ENCODE data around the gene WDFY2. TPM values are rescaled to one million over a fixed set of nuclear protein-coding genes. Genes with fewer than 3 reads are reported as not detected.

The WDFY2 gene
- total and polyA plus RNA-seq, 5 donors from 2014 or later, result 4.0 to 26.2 (median 4.9) TPM

GRCh38 chr13:51793570-51794271 lies 209.5 kb downstream of the WDFY2 start:
- Mint-ChIP-seq H3K27me3 (no peaks in the 10 kb centered on the region), H3K4me1 (peaks cover 6 to 14% (median 10%) of the 10 kb centered on the region in 4 donors), H3K9me3 (no peaks in the 10 kb centered on the region), H3K27ac (peak overlapping the region in 2 of 3 donors; percentile 46 to 71), H3K4me3 (no peak overlapping the region), H3K36me3 (peaks cover 37% of the 10 kb centered on the region)
- ATAC-seq (ENCODE audit: low read depth in 2 of 2) (peak in 1 of 2 donors; percentile 41), DNase-seq (peak in 1 of 3 donors; percentile 45)
- H3K27me3 ChIP-seq (ENCODE audit: control insufficient read depth, insufficient read depth, low read length), result no peaks in the 10 kb centered on the region
- H3K4me3 ChIP-seq (ENCODE audit: low read depth, low read length), result no peak overlapping the region
- H3K27ac ChIP-seq (ENCODE audit: insufficient read depth, low read length, poor library complexity, severe bottlenecking), result no peak overlapping the region
- H3K9me3 ChIP-seq (ENCODE audit: control insufficient read depth in 2 of 2, low read length in 2 of 2), result no peaks in the 10 kb centered on the region
- no peaks in the 10 kb centered on the region for H3K4me1 ChIP-seq (ENCODE audit: control insufficient read depth, insufficient read depth, low read length, poor library complexity, severe bottlenecking)
- peaks cover 36% of the 10 kb centered on the region for H3K36me3 ChIP-seq (ENCODE audit: control insufficient read depth, insufficient read depth, low read length)

GRCh38 chr13:51794964-51795363 lies 210.7 kb downstream of the WDFY2 start:
- H3K4me1 ChIP-seq (ENCODE audit: control insufficient read depth, insufficient read depth, low read length, poor library complexity, severe bottlenecking), result no peaks in the 10 kb centered on the region
- Mint-ChIP-seq H3K4me3 (no peak overlapping the region), H3K9me3 (no peaks in the 10 kb centered on the region), H3K27me3 (no peaks in the 10 kb centered on the region), H3K27ac (peak overlapping the region in 2 of 3 donors; percentile 71 to 73), H3K4me1 (peaks cover 4 to 14% (median 9%) of the 10 kb centered on the region in 4 donors), H3K36me3 (peaks cover 25% of the 10 kb centered on the region)
- H3K9me3 ChIP-seq (ENCODE audit: control insufficient read depth in 2 of 2, low read length in 2 of 2), result no peaks in the 10 kb centered on the region
- no peak overlapping the region for H3K27ac ChIP-seq (ENCODE audit: insufficient read depth, low read length, poor library complexity, severe bottlenecking)
- no peak overlapping the region for H3K4me3 ChIP-seq (ENCODE audit: low read depth, low read length)
- ATAC-seq (ENCODE audit: low read depth in 2 of 2), result no peak
- H3K27me3 ChIP-seq (ENCODE audit: control insufficient read depth, insufficient read depth, low read length), result no peaks in the 10 kb centered on the region
- H3K36me3 ChIP-seq (ENCODE audit: control insufficient read depth, insufficient read depth, low read length), result peaks cover 29% of the 10 kb centered on the region
- no peak for DNase-seq

- ATAC-seq (ENCODE audit: low read depth in 2 of 2) (no peak), DNase-seq (no peak)
- H3K27ac Mint-ChIP-seq, result peak overlapping the region in 2 of 3 donors; percentile 71
- Histone ChIP-seq H3K27me3 (ENCODE audit: control insufficient read depth, insufficient read depth, low read length) (no peaks in the 10 kb centered on the region), H3K9me3 (ENCODE audit: control insufficient read depth in 2 of 2, low read length in 2 of 2) (no peaks in the 10 kb centered on the region), H3K4me3 (ENCODE audit: low read depth, low read length) (no peak overlapping the region), H3K36me3 (ENCODE audit: control insufficient read depth, insufficient read depth, low read length) (peaks cover 28% of the 10 kb centered on the region), H3K4me1 (ENCODE audit: control insufficient read depth, insufficient read depth, low read length, poor library complexity, severe bottlenecking) (no peaks in the 10 kb centered on the region), H3K27ac (ENCODE audit: insufficient read depth, low read length, poor library complexity, severe bottlenecking) (no peak overlapping the region)
- peaks cover 4 to 17% (median 9%) of the 10 kb centered on the region in 4 donors for H3K4me1 Mint-ChIP-seq
- H3K9me3 Mint-ChIP-seq, result no peaks in the 10 kb centered on the region
- H3K4me3 Mint-ChIP-seq, result no peak overlapping the region
- no peaks in the 10 kb centered on the region for H3K27me3 Mint-ChIP-seq
- peaks cover 23% of the 10 kb centered on the region for H3K36me3 Mint-ChIP-seq
Measured at GRCh38 chr13:51795419-51795818, 211.2 kb downstream of the WDFY2 start.

GRCh38 chr13:51796546-51796945 lies 212.3 kb downstream of the WDFY2 start:
- Mint-ChIP-seq H3K9me3 (no peaks in the 10 kb centered on the region), H3K4me1 (peaks cover 6 to 19% (median 10%) of the 10 kb centered on the region in 4 donors), H3K4me3 (no peak overlapping the region), H3K27me3 (no peaks in the 10 kb centered on the region), H3K36me3 (peaks cover 19% of the 10 kb centered on the region), H3K27ac (peak overlapping the region in 1 of 3 donors; percentile 71)
- DNase-seq (no peak), ATAC-seq (ENCODE audit: low read depth in 2 of 2) (no peak)
- no peaks in the 10 kb centered on the region for H3K9me3 ChIP-seq (ENCODE audit: control insufficient read depth in 2 of 2, low read length in 2 of 2)
- no peak overlapping the region for H3K27ac ChIP-seq (ENCODE audit: insufficient read depth, low read length, poor library complexity, severe bottlenecking)
- peaks cover 27% of the 10 kb centered on the region for H3K36me3 ChIP-seq (ENCODE audit: control insufficient read depth, insufficient read depth, low read length)
- peaks cover 3% of the 10 kb centered on the region for H3K4me1 ChIP-seq (ENCODE audit: control insufficient read depth, insufficient read depth, low read length, poor library complexity, severe bottlenecking)
- H3K27me3 ChIP-seq (ENCODE audit: control insufficient read depth, insufficient read depth, low read length), result no peaks in the 10 kb centered on the region
- H3K4me3 ChIP-seq (ENCODE audit: low read depth, low read length), result no peak overlapping the region

GRCh38 chr13:51797664-51798488 lies 213.6 kb downstream of the WDFY2 start:
- Mint-ChIP-seq H3K4me1 (peaks cover 12 to 33% (median 21%) of the 10 kb centered on the region in 4 donors), H3K4me3 (peak overlapping the region in 1 of 4 donors; percentile 18), H3K27me3 (no peaks in the 10 kb centered on the region), H3K27ac (peak overlapping the region; percentile 38 to 86 (median 85)), H3K36me3 (peaks cover 13% of the 10 kb centered on the region), H3K9me3 (no peaks in the 10 kb centered on the region)
- Histone ChIP-seq H3K27me3 (ENCODE audit: control insufficient read depth, insufficient read depth, low read length) (no peaks in the 10 kb centered on the region), H3K9me3 (ENCODE audit: control insufficient read depth in 2 of 2, low read length in 2 of 2) (no peaks in the 10 kb centered on the region), H3K4me3 (ENCODE audit: low read depth, low read length) (no peak overlapping the region), H3K4me1 (ENCODE audit: control insufficient read depth, insufficient read depth, low read length, poor library complexity, severe bottlenecking) (peaks cover 16% of the 10 kb centered on the region), H3K36me3 (ENCODE audit: control insufficient read depth, insufficient read depth, low read length) (peaks cover 20% of the 10 kb centered on the region), H3K27ac (ENCODE audit: insufficient read depth, low read length, poor library complexity, severe bottlenecking) (no peak overlapping the region)
- peak; percentile 33 to 83 (median 71) for DNase-seq
- ATAC-seq (ENCODE audit: low read depth in 2 of 2), result peak; percentile 64 to 72

- Mint-ChIP-seq H3K27me3 (peaks cover 6% of the 10 kb centered on the region), H3K4me3 (peak overlapping the region in 1 of 4 donors; percentile 67), H3K27ac (peak overlapping the region in 1 of 3 donors; percentile 77), H3K9me3 (no peaks in the 10 kb centered on the region), H3K36me3 (peaks cover 3% of the 10 kb centered on the region), H3K4me1 (peaks cover 12 to 34% (median 23%) of the 10 kb centered on the region in 4 donors)
- H3K4me1 ChIP-seq (ENCODE audit: control insufficient read depth, insufficient read depth, low read length, poor library complexity, severe bottlenecking), result peaks cover 22% of the 10 kb centered on the region
- DNase-seq (no peak), ATAC-seq (ENCODE audit: low read depth in 2 of 2) (no peak)
- peaks cover 17% of the 10 kb centered on the region for H3K36me3 ChIP-seq (ENCODE audit: control insufficient read depth, insufficient read depth, low read length)
- H3K27me3 ChIP-seq (ENCODE audit: control insufficient read depth, insufficient read depth, low read length), result no peaks in the 10 kb centered on the region
- H3K27ac ChIP-seq (ENCODE audit: insufficient read depth, low read length, poor library complexity, severe bottlenecking), result no peak overlapping the region
- H3K4me3 ChIP-seq (ENCODE audit: low read depth, low read length), result no peak overlapping the region
- H3K9me3 ChIP-seq (ENCODE audit: control insufficient read depth in 2 of 2, low read length in 2 of 2), result no peaks in the 10 kb centered on the region
Measured at GRCh38 chr13:51799261-51799660, 215.0 kb downstream of the WDFY2 start.

GRCh38 chr13:51800486-51800885 lies 216.2 kb downstream of the WDFY2 start:
- H3K9me3 ChIP-seq (ENCODE audit: control insufficient read depth in 2 of 2, low read length in 2 of 2), result no peaks in the 10 kb centered on the region
- ATAC-seq (ENCODE audit: low read depth in 2 of 2) (no peak), DNase-seq (no peak)
- Mint-ChIP-seq H3K36me3 (no peaks in the 10 kb centered on the region), H3K4me1 (peaks cover 16 to 43% (median 34%) of the 10 kb centered on the region in 4 donors), H3K27me3 (peaks cover 6% of the 10 kb centered on the region), H3K9me3 (no peaks in the 10 kb centered on the region), H3K27ac (peak overlapping the region in 2 of 3 donors; percentile 75 to 77), H3K4me3 (peak overlapping the region in 1 of 4 donors; percentile 67)
- no peak overlapping the region for H3K27ac ChIP-seq (ENCODE audit: insufficient read depth, low read length, poor library complexity, severe bottlenecking)
- H3K27me3 ChIP-seq (ENCODE audit: control insufficient read depth, insufficient read depth, low read length), result no peaks in the 10 kb centered on the region
- peaks cover 8% of the 10 kb centered on the region for H3K36me3 ChIP-seq (ENCODE audit: control insufficient read depth, insufficient read depth, low read length)
- H3K4me3 ChIP-seq (ENCODE audit: low read depth, low read length), result no peak overlapping the region
- H3K4me1 ChIP-seq (ENCODE audit: control insufficient read depth, insufficient read depth, low read length, poor library complexity, severe bottlenecking), result peaks cover 33% of the 10 kb centered on the region
